Body of pancreas (tissue), 4 donors: ENCODE measurements around the gene KLHL10.
"Not testable (repeated sequence)": the region's sequence is repeated elsewhere in the genome, so short reads cannot be mapped to it uniquely, and the experiment has no call there.

Experiments used
- POLR2A ChIP-seq, 3 donors: fragments of 450-650 bp; IDR thresholded peaks; one replicate each; pipeline ENCODE4 v1.6.1; 2016; ENCODE audit warnings: antibody characterized with exemption in 3 of 3, mild to moderate bottlenecking in 2 of 3
- TF ChIP-seq, protein P1 (sequence below), 7 experiments: fragments of 450-650 bp in 4 of 7; fragments of 200-600 bp in 3 of 7; sonication (generic) in 3 of 7; IDR thresholded peaks; one replicate each; pipeline ENCODE4 v1.5.1; 2016 to 2019; ENCODE audit warnings: antibody characterized with exemption in 7 of 7

DNA sequence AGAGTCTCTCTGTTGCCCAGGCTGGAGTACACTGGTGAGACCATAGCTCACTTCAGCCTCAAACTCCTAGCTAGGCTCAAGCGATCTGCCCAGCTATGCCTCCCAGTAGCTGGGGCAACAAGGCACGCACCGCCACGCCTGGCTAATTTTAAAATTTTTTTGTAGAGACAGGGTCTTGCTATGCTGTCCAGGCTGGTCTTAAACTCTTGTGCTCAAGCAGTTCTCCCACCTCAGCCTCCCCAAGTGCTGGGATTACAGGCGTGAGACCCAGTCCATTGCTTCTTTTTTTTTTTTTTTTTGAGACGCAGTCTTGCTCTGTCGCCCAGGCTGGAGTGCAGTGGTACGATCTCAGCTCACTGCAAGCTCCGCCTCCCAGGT, 36.7 kb downstream of the KLHL10 start:
- TF ChIP-seq, protein P1, sequence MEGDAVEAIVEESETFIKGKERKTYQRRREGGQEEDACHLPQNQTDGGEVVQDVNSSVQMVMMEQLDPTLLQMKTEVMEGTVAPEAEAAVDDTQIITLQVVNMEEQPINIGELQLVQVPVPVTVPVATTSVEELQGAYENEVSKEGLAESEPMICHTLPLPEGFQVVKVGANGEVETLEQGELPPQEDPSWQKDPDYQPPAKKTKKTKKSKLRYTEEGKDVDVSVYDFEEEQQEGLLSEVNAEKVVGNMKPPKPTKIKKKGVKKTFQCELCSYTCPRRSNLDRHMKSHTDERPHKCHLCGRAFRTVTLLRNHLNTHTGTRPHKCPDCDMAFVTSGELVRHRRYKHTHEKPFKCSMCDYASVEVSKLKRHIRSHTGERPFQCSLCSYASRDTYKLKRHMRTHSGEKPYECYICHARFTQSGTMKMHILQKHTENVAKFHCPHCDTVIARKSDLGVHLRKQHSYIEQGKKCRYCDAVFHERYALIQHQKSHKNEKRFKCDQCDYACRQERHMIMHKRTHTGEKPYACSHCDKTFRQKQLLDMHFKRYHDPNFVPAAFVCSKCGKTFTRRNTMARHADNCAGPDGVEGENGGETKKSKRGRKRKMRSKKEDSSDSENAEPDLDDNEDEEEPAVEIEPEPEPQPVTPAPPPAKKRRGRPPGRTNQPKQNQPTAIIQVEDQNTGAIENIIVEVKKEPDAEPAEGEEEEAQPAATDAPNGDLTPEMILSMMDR (IDR thresholded peaks at IDR 0.05): not testable (repeated sequence)
- TF ChIP-seq POLR2A (IDR thresholded peaks at IDR 0.05): not testable (repeated sequence)
